Activated CD4-positive, CD25-positive, alpha-beta regulatory T cell (primary cell): ENCODE results near the gene SLC40A1.

Source experiments
- DNase-seq, 4 experiments: peaks; one replicate each; lab custom pipeline; 2025; lab: John Stamatoyannopoulos, UW

SLC40A1 gene

DNA sequence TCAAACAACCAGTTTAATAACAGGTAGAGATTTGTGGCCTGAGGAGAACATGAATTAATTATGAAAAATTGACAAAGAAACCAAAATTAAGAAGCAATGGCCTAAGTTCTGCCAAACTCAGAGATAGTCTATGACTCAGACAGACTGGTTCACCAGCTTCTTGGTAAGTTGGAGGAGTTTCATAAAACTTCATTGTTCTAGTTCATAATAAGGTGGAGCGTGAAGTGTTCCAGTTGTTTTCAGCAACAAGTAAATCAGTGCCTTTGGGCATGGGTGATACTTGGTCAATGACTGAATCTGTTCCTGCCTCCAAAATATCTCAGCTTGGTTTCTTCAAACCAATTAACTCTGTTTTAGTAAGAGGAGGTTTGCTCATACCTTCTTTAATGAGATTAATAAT lies 40.0 kb downstream of the SLC40A1 start:
- no peak for DNase-seq

- DNase-seq = no peak
These were observed 42.2 kb downstream of the SLC40A1 start for GRCh38 chr2:189538402-189538801.

DNA sequence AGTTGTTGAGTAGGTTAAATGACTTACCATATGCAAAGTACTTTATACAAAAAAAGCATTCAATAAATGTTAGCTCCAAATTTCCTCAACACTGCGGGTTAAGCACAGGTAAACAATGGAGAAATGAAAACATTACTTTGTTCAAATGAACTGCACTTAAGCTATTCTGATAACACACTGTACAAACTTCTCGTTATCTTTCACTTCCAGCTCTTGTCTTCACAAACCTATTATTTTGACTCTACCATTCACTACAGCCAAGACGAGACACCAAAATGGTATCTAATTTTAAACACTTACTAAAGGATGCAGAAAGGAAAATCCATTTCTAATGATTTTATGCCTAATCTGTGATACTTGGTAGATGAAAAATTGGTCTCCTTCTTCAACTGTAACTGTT lies 43.8 kb downstream of the SLC40A1 start:
- no peak for DNase-seq

GRCh38 chr2:189534854-189535832 lies 45.4 kb downstream of the SLC40A1 start:
- DNase-seq = no peak

GRCh38 chr2:189533288-189534035 lies 47.1 kb downstream of the SLC40A1 start:
- no peak for DNase-seq

DNA sequence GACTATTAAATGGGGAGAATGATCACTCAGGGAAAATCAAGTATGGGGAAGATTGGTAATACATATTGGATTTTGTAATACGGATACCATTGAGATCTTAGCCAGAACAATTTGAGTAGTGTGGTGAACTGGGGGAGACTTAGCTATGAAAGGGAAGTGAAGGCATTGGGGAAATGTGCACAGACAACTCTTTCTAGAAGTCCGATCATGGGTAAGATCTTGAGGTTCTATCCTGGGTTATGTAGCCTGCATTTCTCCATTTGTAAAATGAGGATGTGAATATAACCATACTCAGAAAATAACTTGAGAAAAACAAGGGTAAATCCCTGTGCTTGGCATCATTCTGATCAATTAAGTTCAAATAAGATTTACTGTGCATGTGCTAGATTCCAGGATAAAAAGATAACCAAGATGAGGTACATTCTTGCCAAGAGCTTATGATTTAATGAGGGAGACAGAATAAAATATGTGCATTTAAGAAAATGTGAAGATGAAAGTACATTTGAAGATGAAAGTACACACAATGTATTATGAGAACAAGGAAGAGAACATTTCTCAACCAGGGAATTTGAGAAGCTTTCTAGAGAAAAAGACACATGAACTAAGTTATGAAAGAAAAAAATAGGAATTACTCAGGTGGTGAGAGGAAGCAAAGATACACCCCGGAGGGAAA lies 49.5 kb downstream of the SLC40A1 start:
- no peak for DNase-seq

GRCh38 chr2:189528617-189529016 lies 52.0 kb downstream of the SLC40A1 start:
- no peak for DNase-seq

GRCh38 chr2:189527812-189528592 lies 52.6 kb downstream of the SLC40A1 start:
- DNase-seq = no peak

GRCh38 chr2:189527041-189527750 lies 53.4 kb downstream of the SLC40A1 start:
- DNase-seq = no peak

- DNase-seq = no peak
These were observed 54.3 kb downstream of the SLC40A1 start for GRCh38 chr2:189526241-189526640.

DNA sequence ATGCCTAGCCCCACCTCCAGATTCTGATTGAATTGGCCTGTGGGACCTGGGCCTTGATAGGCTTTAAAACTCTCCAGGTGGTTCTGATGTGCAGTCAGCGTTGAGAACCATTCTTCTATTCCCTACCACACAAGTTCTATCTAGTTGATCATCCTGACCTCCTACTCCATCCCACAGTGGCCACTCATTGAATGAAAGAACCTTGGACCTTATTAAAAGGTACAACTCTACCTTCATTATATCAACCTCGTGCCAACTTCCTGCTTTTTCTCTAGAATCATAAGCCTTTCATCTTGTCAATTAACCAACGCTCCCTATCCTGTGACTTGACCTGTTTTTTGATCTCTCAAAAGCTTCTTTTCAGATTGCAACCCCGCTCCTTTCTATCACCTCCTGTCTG lies 55.8 kb downstream of the SLC40A1 start:
- DNase-seq = no peak

GRCh38 chr2:189522435-189523151 lies 58.0 kb downstream of the SLC40A1 start:
- no peak for DNase-seq

DNA sequence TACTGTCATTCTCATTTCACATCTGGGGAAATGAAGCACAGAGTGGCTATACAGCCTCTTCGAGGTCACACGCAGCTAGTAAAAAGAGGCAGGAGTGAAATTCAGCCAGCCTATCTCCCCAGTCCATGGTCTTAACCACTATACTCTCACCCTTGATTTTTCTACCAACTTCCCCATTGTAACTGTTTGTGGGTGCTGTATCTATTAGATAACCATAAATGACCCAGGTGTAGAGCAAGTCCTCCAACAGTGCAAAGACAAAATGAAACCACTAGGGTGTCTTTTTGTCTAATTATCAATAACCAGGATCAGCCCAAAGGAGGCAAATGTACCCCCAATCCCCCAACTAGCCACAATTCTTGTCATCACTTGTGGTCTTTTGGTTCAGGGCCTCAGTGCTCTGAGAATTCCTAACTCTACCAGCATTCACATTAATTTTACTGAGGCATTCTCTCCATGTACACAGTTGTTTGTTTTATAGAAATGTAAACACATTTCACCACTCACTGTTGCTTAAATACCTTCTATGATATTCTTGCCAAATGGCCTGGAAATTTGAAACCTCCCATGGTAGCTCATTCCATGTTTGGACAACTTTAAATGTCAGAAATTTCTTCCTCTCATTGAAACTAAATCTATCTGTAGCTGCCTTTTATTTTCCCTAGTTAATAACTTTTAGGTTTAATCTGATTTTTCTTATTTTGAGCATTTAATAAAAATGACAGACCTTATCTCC lies 58.7 kb downstream of the SLC40A1 start:
- no peak for DNase-seq

GRCh38 chr2:189519631-189520387 lies 60.8 kb downstream of the SLC40A1 start:
- DNase-seq = no peak

DNA sequence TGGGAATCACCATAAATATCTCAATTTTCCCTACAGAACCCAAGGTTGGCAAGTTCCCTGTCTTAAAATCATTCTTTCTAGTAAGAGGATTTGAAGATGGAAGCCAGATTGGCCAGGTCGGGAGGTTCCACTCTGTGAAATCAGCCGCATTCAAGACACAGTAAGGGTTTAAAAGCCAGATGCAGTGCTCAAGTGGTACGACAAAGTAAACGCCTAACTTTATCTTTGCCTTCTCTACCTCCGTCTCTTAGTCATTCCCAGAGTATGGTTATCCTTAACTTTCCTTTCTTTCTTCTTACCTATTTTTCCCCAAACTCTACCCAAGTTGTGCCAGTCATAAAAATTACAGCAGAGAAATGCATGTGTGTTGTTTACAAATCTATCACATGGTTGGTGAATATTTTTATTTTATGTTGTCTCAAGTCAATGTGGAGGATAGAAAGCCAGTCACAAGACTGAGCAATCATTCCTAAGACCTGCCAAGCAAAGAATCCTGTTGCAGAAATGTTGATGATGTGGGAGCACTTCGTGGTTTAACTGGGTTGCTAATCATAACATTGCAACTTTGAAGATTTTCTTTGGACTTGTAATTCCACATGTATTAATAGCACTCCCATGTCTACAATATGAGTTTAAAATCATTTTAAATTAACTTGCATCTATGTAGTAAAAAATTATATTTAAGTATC lies 62.6 kb downstream of the SLC40A1 start:
- DNase-seq = no peak

DNA sequence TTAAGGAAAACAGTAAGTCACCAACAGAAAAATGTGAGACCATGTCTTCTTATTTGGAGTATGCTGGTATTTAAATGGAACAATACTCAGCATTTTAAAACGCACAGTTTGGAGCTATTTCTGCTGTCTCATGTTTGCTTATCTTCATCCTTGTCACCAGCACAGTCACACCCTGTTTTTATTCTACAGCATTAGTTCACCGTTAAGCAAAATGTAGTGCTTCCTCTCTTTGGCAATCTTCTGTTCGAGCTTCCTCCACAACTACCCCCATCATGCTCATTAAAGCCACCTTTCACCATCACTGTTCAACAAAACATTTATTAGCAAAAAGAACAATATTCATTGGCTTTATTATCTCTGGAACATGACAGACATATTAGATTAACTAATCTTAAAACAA lies 64.0 kb downstream of the SLC40A1 start:
- no peak for DNase-seq

DNA sequence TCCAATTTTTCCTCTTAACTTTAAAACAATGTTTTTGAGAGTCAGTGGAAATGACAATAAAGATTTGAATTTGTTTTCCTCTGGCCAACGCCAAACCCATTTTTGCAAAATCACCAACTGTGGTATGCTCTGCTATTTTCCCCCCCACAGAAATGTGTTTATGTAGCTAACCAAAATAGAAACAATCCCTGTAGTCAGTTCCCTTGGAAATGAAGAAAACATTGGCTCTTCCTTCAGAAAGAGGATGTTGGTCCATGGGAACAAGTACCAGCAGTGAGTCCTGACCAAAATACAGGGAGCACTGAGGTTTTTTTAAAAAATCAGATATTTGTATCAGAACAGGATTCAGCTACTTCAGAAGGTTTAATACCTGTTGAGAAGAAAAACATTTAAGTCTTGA lies 65.3 kb downstream of the SLC40A1 start:
- DNase-seq = no peak

DNA sequence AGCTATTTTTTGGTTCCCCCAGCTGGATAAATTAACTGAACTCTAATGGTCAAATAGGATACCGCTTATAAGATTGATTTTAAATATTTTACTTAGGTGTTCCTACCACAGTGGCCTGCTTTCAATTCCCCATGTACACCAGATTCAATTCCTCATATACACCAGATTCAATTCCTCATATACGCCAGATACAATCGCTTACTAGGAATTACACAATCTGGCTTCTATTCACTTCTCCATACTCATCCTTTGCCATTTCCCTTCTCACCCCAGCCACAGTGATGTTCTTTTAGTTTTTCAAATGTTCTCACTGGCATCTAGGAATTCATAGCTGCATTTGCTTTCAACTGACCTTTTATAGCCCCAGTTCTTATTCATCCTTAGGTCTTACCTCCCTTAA lies 66.5 kb downstream of the SLC40A1 start:
- no peak for DNase-seq
